Calu3 (cell line): ENCODE results near the gene PKD2L1. TPM values are rescaled to one million over a fixed set of nuclear protein-coding genes. Genes with fewer than 3 reads are reported as not detected.
A peak's percentile ranks its signal among the peaks of the same experiment; 100 is the strongest.

ENCODE experiments used
- BruUV-seq: library from RNA; stranded (reverse); fragments of 400-500 nt; replicated peaks from 2 replicates; lab custom pipeline; 2021; lab: Mats Ljungman, UMichigan
- CTCF ChIA-PET: fragments of 300-600 bp; sonication (Branson Sonifier 250); formaldehyde crosslinking; loops from one replicate; lab custom pipeline; 2022; ENCODE audit warnings: antibody characterized with exemption; lab: Charles Lee
- DNase-seq: peaks from one replicate; pipeline ENCODE4 v3.0.0; 2022
- H3K27ac Mint-ChIP-seq: one replicate; pipeline ENCODE4 v1.8.0; 2022; ENCODE audit warnings: mixed read lengths; ENCODE audit not compliant: unreplicated experiment
- H3K27me3 Mint-ChIP-seq: one replicate; pipeline ENCODE4 v1.8.0; 2022; ENCODE audit warnings: mixed read lengths; ENCODE audit not compliant: unreplicated experiment
- H3K36me3 Mint-ChIP-seq: one replicate; pipeline ENCODE4 v1.8.0; 2022; ENCODE audit warnings: mild to moderate bottlenecking, moderate library complexity, mixed read lengths; ENCODE audit not compliant: insufficient read depth, unreplicated experiment
- H3K4me1 Mint-ChIP-seq: one replicate; pipeline ENCODE4 v1.8.0; 2022; ENCODE audit warnings: mild to moderate bottlenecking, low read depth, mixed read lengths; ENCODE audit not compliant: unreplicated experiment
- H3K4me3 Mint-ChIP-seq: one replicate; pipeline ENCODE4 v1.8.0; 2022; ENCODE audit warnings: mild to moderate bottlenecking, low read depth, moderate library complexity, mixed read lengths; ENCODE audit not compliant: unreplicated experiment
- H3K9me3 Mint-ChIP-seq: one replicate; pipeline ENCODE4 v1.8.0; 2022; ENCODE audit warnings: low read depth, mixed read lengths; ENCODE audit not compliant: unreplicated experiment
- intact Hi-C: fragments of 100-400 bp; cut with micrococcal nuclease; formaldehyde crosslinking; loops from one replicate; pipeline ENCODE4 v1.10.0; 2022; ENCODE audit not compliant: unreplicated experiment
- total RNA-seq: library from RNA; stranded (reverse); gene quantifications from 2 replicates; pipeline ENCODE4 v1.2.3, GENCODE V29; 2022
- TF ChIP-seq, protein P1 (sequence below): fragments of 200-600 bp; IDR thresholded peaks from one replicate; pipeline ENCODE4 v1.8.0; 2022; ENCODE audit warnings: antibody characterized with exemption; ENCODE audit not compliant: unreplicated experiment

Gene PKD2L1
- total RNA-seq, 1 experiment from 2014 or later, result not detected

DNA sequence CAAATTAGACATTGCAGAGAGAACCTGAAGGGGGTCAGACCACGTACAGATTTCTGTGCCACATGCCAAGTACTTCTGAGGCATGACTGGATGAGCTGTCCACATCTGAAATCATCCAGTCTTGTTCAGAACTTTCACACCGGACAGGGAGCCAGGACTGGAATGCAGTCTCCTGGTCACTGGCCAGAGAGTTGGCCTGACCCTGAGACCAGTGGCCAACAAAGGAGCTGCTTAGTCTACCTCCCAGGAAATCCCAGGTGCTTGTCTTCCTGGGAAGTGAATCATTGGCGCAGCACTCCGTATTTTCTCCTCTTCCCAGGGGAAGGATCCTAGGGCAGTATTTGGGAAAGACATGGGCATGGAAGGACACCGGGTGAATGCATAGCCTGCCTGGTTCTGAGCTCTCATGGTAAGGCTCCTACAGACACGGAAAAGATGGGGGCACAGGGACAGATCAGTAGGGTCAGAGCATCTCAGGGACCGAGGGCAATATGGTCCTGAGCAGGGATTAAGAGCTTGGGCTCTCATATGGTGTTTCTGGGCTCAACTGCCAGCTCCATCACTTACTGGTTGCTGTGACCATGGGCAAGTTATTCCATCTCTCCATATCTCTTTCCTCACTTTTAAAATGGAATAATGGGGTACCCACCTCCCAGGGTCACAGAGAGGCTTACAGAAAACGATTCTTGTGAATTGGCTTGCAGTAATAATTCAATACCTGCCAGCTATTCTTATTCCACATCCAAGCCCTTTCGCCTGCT lies 15.7 kb upstream of the PKD2L1 start:
- Mint-ChIP-seq H3K4me1 (peaks cover 37% of the 10 kb centered on the region), H3K27me3 (no peaks in the 10 kb centered on the region), H3K4me3 (peak overlapping the region; percentile 96), H3K36me3 (peaks cover 54% of the 10 kb centered on the region), H3K27ac (peak overlapping the region; percentile 52), H3K9me3 (no peaks in the 10 kb centered on the region)
- CTCF ChIA-PET, result interaction anchor here (1.2 to 2.9 kb wide), 2 partner anchors 25 to 28 kb away, joined by 8 to 12 read pairs; no protein-coding TSS in a partner anchor
- TF ChIP-seq, protein P1, sequence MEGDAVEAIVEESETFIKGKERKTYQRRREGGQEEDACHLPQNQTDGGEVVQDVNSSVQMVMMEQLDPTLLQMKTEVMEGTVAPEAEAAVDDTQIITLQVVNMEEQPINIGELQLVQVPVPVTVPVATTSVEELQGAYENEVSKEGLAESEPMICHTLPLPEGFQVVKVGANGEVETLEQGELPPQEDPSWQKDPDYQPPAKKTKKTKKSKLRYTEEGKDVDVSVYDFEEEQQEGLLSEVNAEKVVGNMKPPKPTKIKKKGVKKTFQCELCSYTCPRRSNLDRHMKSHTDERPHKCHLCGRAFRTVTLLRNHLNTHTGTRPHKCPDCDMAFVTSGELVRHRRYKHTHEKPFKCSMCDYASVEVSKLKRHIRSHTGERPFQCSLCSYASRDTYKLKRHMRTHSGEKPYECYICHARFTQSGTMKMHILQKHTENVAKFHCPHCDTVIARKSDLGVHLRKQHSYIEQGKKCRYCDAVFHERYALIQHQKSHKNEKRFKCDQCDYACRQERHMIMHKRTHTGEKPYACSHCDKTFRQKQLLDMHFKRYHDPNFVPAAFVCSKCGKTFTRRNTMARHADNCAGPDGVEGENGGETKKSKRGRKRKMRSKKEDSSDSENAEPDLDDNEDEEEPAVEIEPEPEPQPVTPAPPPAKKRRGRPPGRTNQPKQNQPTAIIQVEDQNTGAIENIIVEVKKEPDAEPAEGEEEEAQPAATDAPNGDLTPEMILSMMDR, result no peak
- no peak for DNase-seq
- TSS peak; percentile 80 for BruUV-seq
- intact Hi-C loops, result loop anchor here (2.0 kb wide), 1 partner anchor 27 kb away; no protein-coding TSS in a partner anchor

- no peak overlapping the region for H3K27ac Mint-ChIP-seq
- peaks cover 7% of the 10 kb centered on the region for H3K27me3 Mint-ChIP-seq
- CTCF ChIA-PET, result interaction anchor here (0.6 to 1.2 kb wide), 2 partner anchors 71 to 165 kb away, joined by 3 to 5 read pairs; no protein-coding TSS in a partner anchor
- peaks cover 44% of the 10 kb centered on the region for H3K36me3 Mint-ChIP-seq
- no peak overlapping the region for H3K4me3 Mint-ChIP-seq
- TF ChIP-seq, protein P1, result no peak
- no peak for DNase-seq
- H3K4me1 Mint-ChIP-seq, result peaks cover 25% of the 10 kb centered on the region
- no TSS peak for BruUV-seq
- H3K9me3 Mint-ChIP-seq, result no peaks in the 10 kb centered on the region
- intact Hi-C loops, result no loop called here
These were observed 14.3 kb upstream of the PKD2L1 start for GRCh38 chr10:100344241-100344788.

DNA sequence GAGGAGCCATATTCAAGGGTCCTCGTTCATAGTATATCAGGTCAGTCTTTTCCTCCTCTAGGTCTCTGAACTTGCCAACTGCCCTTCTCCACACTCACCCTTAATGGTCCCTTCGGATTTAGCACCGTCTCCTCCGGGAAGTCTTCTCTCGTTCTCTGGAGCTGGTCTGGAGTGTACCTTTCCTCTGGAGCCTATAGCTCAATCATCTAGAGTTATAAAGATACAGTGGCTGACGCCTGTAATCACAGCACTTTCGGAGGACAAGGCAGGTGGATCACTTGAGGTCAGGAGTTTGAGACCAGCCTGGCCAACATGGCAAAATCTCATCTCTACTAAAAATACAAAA lies 12.6 kb upstream of the PKD2L1 start:
- Mint-ChIP-seq H3K9me3 (no peaks in the 10 kb centered on the region), H3K27ac (no peak overlapping the region), H3K4me3 (no peak overlapping the region), H3K27me3 (peaks cover 10% of the 10 kb centered on the region), H3K4me1 (peaks cover 18% of the 10 kb centered on the region), H3K36me3 (peaks cover 26% of the 10 kb centered on the region)
- CTCF ChIA-PET, result interaction anchor here (0.6 to 1.0 kb wide), 3 partner anchors 31 to 176 kb away, joined by 3 to 6 read pairs (median 5); no protein-coding TSS in a partner anchor
- DNase-seq, result no peak
- TF ChIP-seq, protein P1, result no peak
- no TSS peak for BruUV-seq
- intact Hi-C loops, result loop anchor here (1.0 kb wide), 1 partner anchor 91 kb away; no protein-coding TSS in a partner anchor

DNA sequence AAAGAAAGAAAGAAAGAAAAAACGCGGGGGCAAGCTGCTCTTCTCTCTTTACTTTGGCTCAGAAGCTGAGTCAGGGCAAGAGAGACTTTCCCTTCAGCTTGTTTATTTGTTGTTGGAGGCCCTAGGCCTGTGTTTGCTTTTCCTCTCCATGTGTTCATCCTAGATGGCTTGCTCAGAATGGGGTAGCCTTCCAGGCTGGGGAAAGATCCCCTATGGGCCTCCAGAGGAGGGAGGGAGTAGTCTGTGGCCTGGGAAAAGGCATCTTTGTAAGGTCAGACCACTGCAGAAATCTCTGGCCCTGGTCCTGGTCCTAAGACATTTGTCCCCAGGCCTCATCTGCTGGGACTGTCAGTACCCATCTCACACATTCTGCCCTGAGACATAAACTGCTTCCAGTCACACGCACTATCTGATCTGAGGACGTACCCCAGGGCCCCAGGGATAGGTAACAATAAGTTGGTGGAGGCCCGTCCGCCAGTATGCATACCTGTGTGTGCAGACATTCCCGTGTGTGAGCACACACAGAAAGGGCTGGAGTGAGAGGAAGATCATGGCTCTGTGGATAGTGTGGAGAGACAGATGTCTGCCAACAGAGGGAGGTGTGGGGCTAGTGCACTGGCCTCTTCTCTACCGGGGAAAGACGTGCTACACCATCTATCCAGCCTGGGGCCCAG lies 12.1 kb upstream of the PKD2L1 start:
- Mint-ChIP-seq H3K4me3 (no peak overlapping the region), H3K27ac (no peak overlapping the region), H3K36me3 (peaks cover 21% of the 10 kb centered on the region)

More for the DNA sequence above, 12.1 kb upstream of the PKD2L1 start:
- Mint-ChIP-seq H3K9me3 (no peaks in the 10 kb centered on the region), H3K4me1 (peaks cover 18% of the 10 kb centered on the region), H3K27me3 (peaks cover 10% of the 10 kb centered on the region)
- DNase-seq, result peak; percentile 68
- intact Hi-C loops, result loop anchor here (1.0 kb wide), 1 partner anchor 91 kb away; no protein-coding TSS in a partner anchor
- TF ChIP-seq, protein P1, result peak; percentile 47
- CTCF ChIA-PET, result interaction anchor here (0.6 to 1.0 kb wide), 3 partner anchors 31 to 177 kb away, joined by 3 to 6 read pairs (median 5); no protein-coding TSS in a partner anchor
- no TSS peak for BruUV-seq
